HEK293 (cell line): ENCODE results near the gene DENND1A.

Experiments
- MZF1 ChIP-seq: fragments of 450-650 bp; formaldehyde crosslinking; IDR thresholded peaks from 2 replicates; pipeline ENCODE4 v1.5.1; 2017; ENCODE audit warnings: missing biosample characterization, missing genetic modification characterization, borderline replicate concordance
- SETDB1 ChIP-seq: IDR thresholded peaks from one replicate; pipeline ENCODE4 v1.6.1; 2017; ENCODE audit warnings: mild to moderate bottlenecking, low read length, moderate library complexity, mixed read lengths; ENCODE audit not compliant: insufficient read length
- ZNF138 ChIP-seq: fragments of 450-650 bp; formaldehyde crosslinking; IDR thresholded peaks from 2 replicates; pipeline ENCODE4 v1.5.1; 2016; ENCODE audit warnings: missing biosample characterization, missing genetic modification characterization, borderline replicate concordance
- ZNF274 ChIP-seq, 2 experiments: fragments of 200-500 bp in 1 of 2; fragments of 450-650 bp in 1 of 2; sonication (Bioruptor generic) in 1 of 2; formaldehyde crosslinking in 1 of 2; IDR thresholded peaks; 2 replicates each; pipeline versions ENCODE4 v1.5.1 to v1.6.1; 2014 to 2016; ENCODE audit warnings: borderline replicate concordance in 1 of 2, inconsistent platforms in 1 of 2, low read length in 1 of 2, missing biosample characterization in 1 of 2, missing genetic modification characterization in 1 of 2
- ZNF621 ChIP-seq: fragments of 450-650 bp; formaldehyde crosslinking; IDR thresholded peaks from 2 replicates; pipeline ENCODE4 v1.5.1; 2017; ENCODE audit warnings: missing biosample characterization, missing genetic modification characterization
- TF ChIP-seq, protein P1 (sequence below): fragments of 450-650 bp; formaldehyde crosslinking; IDR thresholded peaks from 2 replicates; pipeline ENCODE4 v1.5.1; 2016; ENCODE audit warnings: missing biosample characterization, missing genetic modification characterization
- TF ChIP-seq, protein P2 (sequence below): fragments of 450-650 bp; formaldehyde crosslinking; conservative IDR thresholded peaks from 2 replicates; pipeline ENCODE4 v1.5.1; 2016; ENCODE audit warnings: low read depth, missing biosample characterization, missing genetic modification characterization
- TF ChIP-seq, protein P3 (sequence below): fragments of 450-650 bp; formaldehyde crosslinking; IDR thresholded peaks from 2 replicates; pipeline ENCODE4 v1.5.1; 2016; ENCODE audit warnings: missing biosample characterization, missing genetic modification characterization

DNA sequence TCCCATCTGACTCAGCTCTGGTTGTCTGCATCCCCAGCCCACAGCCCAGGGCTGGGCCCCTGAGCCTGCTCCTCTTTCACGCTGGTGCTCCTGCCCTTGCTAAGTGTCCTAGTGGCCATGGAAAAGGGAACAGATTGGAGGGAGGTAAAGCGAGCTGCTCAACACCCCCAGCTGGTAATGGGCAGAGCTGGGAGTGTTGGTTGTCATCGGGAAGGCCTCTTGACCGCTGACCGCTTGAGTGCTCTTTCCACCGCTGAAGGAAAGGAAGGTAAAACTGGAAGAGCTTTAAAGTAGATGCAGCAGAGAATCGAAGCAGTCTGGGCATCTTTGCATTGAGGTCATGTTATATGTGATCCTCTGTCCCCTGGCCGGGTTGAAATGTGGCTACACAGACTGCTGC lies 513.8 kb downstream of the DENND1A start:
- TF ChIP-seq, protein P1, sequence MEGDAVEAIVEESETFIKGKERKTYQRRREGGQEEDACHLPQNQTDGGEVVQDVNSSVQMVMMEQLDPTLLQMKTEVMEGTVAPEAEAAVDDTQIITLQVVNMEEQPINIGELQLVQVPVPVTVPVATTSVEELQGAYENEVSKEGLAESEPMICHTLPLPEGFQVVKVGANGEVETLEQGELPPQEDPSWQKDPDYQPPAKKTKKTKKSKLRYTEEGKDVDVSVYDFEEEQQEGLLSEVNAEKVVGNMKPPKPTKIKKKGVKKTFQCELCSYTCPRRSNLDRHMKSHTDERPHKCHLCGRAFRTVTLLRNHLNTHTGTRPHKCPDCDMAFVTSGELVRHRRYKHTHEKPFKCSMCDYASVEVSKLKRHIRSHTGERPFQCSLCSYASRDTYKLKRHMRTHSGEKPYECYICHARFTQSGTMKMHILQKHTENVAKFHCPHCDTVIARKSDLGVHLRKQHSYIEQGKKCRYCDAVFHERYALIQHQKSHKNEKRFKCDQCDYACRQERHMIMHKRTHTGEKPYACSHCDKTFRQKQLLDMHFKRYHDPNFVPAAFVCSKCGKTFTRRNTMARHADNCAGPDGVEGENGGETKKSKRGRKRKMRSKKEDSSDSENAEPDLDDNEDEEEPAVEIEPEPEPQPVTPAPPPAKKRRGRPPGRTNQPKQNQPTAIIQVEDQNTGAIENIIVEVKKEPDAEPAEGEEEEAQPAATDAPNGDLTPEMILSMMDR, result no peak
- TF ChIP-seq ZNF138 (tag by site-specific recombination) (no peak), MZF1 (tag by site-specific recombination) (no peak), ZNF274 (IDR thresholded peaks at IDR 0.05; ENCODE audit: low read length) (no peak), ZNF274 (tag by site-specific recombination; IDR thresholded peaks at IDR 0.05; ENCODE audit: borderline replicate concordance) (no peak), SETDB1 (no peak), ZNF621 (tag by site-specific recombination) (no peak)
- TF ChIP-seq, protein P2, sequence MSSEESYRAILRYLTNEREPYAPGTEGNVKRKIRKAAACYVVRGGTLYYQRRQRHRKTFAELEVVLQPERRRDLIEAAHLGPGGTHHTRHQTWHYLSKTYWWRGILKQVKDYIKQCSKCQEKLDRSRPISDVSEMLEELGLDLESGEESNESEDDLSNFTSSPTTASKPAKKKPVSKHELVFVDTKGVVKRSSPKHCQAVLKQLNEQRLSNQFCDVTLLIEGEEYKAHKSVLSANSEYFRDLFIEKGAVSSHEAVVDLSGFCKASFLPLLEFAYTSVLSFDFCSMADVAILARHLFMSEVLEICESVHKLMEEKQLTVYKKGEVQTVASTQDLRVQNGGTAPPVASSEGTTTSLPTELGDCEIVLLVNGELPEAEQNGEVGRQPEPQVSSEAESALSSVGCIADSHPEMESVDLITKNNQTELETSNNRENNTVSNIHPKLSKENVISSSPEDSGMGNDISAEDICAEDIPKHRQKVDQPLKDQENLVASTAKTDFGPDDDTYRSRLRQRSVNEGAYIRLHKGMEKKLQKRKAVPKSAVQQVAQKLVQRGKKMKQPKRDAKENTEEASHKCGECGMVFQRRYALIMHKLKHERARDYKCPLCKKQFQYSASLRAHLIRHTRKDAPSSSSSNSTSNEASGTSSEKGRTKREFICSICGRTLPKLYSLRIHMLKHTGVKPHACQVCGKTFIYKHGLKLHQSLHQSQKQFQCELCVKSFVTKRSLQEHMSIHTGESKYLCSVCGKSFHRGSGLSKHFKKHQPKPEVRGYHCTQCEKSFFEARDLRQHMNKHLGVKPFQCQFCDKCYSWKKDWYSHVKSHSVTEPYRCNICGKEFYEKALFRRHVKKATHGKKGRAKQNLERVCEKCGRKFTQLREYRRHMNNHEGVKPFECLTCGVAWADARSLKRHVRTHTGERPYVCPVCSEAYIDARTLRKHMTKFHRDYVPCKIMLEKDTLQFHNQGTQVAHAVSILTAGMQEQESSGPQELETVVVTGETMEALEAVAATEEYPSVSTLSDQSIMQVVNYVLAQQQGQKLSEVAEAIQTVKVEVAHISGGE (tag by site-specific recombination), result no peak
- TF ChIP-seq, protein P3, sequence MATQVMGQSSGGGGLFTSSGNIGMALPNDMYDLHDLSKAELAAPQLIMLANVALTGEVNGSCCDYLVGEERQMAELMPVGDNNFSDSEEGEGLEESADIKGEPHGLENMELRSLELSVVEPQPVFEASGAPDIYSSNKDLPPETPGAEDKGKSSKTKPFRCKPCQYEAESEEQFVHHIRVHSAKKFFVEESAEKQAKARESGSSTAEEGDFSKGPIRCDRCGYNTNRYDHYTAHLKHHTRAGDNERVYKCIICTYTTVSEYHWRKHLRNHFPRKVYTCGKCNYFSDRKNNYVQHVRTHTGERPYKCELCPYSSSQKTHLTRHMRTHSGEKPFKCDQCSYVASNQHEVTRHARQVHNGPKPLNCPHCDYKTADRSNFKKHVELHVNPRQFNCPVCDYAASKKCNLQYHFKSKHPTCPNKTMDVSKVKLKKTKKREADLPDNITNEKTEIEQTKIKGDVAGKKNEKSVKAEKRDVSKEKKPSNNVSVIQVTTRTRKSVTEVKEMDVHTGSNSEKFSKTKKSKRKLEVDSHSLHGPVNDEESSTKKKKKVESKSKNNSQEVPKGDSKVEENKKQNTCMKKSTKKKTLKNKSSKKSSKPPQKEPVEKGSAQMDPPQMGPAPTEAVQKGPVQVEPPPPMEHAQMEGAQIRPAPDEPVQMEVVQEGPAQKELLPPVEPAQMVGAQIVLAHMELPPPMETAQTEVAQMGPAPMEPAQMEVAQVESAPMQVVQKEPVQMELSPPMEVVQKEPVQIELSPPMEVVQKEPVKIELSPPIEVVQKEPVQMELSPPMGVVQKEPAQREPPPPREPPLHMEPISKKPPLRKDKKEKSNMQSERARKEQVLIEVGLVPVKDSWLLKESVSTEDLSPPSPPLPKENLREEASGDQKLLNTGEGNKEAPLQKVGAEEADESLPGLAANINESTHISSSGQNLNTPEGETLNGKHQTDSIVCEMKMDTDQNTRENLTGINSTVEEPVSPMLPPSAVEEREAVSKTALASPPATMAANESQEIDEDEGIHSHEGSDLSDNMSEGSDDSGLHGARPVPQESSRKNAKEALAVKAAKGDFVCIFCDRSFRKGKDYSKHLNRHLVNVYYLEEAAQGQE, result no peak
